ENCODE results near the gene NLRP3.
"Not testable (repeated sequence)": the region's sequence is repeated elsewhere in the genome, so short reads cannot be mapped to it uniquely, and the experiment has no call there.

The NLRP3 gene

GRCh38 chr1:247440001-247440620 lies 24.1 kb downstream of the NLRP3 start:
- DNase-seq = no peak

DNA sequence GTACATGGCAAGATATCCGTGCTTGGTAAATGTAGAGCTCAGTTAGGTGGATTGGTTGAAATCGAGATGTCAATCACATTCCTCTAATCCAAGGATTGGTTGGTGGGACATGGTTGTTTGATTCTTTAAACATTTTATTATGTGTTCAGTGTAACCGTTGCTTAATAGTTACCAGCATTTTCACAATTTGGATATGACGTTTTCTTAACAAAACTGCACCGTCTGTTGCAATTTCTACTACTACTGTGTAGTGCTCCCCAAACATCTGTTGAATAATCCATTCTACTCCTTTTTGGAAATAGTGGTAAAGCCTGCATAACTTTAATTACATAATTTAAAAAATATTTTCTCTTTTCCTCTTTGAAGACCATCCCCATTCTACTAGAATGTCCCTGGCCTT lies 25.6 kb downstream of the NLRP3 start:
- DNase-seq = no peak

- no peak for DNase-seq
Observed at GRCh38 chr1:247442164-247442563, 26.2 kb downstream of the NLRP3 start.

DNA sequence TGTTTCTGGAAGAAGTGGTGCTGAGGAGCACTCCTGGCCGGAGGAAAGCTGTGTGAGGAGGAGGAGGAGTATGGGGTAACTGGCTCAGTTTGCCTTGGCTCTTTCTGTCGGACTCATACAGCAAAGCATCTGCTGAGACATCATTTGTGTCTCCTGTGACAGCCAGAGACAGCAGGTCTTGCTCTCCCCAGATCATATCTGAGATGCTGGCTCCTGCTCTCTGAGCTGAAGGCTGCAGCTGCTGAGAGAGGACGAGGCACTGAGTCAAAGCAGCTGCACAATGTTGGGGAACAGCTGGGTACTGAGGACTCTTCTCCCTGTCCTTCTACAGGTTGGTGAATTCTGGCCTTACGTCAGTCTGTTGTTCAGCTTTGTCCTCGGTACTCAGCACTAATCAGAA lies 27.7 kb downstream of the NLRP3 start:
- DNase-seq = no peak

GRCh38 chr1:247444571-247444970 lies 28.6 kb downstream of the NLRP3 start:
- no peak for DNase-seq

DNA sequence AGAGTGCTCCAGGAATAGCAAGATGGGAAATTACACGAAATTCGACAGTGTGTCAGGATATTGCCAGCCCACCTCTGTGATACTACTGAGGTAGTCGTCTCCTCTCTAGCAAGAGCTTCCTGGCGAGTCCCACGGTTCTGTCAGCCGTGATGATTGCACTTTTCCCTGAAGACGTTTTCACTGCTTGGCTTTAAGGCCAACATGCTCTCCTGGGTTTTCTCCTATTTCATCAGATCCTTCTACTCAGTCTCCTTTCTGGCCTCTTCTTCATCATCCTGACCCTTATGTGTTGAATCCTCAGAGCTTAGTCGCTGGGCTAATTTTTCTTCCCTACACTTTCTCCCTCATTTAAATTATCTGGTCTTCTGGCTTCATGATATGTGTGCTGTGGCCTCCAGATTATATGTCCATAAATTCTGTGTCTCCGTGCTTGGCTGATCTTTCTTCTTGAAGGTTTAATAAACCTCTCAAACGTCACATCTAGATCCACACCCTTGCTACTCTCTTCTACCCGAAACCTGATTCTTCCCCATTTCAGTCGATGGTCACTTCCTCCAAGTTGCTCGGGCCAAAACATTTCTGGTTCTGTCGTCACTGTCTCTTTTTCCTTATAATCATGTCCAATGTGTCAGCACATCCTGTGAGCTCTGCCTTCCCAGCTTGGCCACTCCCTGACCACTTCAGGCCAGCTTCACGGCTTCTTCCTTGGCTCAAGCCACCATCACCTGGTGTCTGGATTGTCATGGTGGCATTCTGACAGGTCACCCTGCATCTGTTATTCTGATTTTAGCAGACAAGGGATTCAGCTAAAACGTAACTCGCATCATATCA lies 29.8 kb downstream of the NLRP3 start:
- no peak for DNase-seq

DNA sequence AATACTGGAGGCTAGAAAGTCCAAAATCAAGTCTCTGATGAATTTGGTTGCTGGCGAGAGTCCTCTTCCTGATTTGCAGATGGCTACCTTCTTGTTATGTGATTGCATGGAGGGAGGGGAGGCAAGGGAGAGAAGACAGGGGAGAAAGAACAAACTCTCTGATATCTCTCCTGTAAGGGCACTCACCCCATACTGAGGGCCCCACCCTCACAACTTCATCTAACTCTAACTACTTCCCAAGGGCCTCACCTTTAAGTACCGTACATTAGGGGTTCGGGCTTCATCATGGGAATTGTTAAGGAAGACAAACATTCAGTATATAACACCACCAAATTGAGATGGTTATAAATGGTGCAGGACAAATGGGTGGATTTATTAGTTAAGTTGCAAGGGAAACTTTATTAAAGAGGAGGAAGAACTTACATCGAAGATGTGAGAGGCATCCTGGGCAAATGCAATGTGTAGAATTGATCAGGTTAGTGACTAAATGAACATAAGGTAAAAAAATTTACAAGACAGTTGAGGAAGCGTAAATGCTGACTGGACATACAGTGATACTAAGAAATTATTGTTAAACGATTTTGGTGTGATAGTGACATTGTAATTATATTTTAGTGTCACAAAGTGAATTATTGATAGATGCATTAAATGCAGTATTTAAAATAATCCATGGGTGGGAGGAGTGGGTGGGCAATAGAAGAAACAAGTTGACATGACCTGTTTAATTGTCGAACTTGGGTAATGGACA lies 31.4 kb downstream of the NLRP3 start:
- DNase-seq = no peak

DNA sequence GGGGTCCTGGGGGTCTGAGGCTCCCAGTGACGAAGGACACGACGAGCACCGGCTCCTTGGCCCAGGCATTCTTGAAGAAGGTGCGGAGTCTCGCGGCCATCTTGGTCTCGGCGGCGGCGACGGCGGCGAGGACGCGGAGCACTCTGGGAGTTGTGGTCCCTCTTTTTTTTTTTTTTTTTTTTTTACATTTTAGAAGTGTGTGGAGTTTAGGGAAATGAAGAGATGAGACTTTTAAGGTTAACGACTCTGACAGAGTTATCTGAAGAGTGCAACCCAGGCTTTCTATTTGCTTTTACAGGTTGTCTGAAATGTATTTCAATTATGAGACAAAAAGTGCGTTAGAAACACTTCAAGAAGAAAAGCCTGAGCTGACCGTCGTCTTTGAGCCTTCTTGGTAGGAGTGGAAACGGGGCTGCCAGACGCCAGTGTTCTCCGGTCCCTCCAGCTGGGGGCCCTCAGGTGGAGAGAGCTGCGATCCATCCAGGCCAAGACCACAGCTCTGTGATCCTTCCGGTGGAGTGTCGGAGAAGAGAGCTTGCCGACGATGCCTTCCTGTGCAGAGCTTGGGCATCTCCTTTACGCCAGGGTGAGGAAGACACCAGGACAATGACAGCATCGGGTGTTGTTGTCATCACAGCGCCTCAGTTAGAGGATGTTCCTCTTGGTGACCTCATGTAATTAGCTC lies 32.3 kb downstream of the NLRP3 start:
- peak; percentile 32 for DNase-seq

- DNase-seq = no peak
Observed at GRCh38 chr1:247451388-247452010, 35.5 kb downstream of the NLRP3 start.

GRCh38 chr1:247452447-247453039 lies 36.6 kb downstream of the NLRP3 start:
- no peak for DNase-seq

- DNase-seq = no peak
Observed at GRCh38 chr1:247453245-247453644, 37.3 kb downstream of the NLRP3 start.

- DNase-seq = no peak
Observed at GRCh38 chr1:247453997-247454396, 38.0 kb downstream of the NLRP3 start.

- DNase-seq = no peak
Observed at GRCh38 chr1:247456021-247456420, 40.0 kb downstream of the NLRP3 start.

DNA sequence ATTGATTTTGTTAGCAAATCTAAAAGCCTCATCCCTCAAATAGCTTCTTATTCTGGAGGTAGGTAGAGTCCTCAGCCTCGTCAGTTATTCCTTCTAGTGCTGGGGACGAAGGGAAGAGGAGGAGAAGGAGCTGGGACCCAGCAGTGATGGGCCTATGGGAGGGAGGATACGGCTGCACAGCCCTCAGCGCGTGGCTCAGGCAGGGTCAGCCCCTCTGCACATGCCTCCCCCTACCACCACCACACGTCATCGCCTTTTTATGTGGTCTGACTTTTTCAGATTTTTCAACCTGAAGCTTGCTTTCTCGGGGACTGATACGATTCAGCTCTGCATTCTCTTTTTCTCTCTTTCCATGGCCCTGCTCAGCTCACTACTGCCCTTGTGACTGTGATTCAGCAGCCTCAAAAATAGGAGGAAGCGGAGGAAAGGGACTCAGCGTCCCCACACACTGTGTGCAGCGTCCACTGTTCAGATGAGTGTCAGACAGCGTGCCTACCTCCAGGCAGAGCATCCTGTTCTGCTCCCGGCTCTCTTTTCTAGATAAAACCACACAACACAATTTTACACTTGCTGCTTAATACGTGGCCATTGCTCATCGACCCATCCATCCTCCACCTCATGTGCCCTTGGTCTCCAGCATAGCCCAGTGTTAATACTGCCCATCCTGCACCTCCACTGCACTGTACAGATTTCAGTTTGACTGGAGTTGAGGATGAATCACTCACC lies 41.1 kb downstream of the NLRP3 start:
- peak; percentile 21 for DNase-seq

DNA sequence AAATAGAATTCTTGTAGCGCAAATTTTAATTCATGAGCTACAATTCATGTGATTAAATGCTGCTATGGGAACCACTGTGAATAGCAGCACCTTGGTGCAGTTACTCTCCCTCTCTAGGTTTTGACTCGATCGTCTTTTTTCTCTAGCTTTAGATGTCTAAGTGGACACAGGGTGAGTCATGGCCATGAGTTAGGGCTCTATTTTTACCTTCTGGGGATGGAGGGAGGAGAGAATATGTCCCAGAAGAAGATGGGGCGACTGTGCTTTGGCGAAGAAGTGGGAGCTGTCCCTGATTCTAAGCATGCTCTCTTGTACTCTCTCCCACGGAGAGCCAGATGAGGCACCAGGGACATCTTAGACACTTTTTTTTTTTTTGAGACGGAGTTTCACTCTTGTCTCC lies 43.5 kb downstream of the NLRP3 start:
- no peak for DNase-seq

DNA sequence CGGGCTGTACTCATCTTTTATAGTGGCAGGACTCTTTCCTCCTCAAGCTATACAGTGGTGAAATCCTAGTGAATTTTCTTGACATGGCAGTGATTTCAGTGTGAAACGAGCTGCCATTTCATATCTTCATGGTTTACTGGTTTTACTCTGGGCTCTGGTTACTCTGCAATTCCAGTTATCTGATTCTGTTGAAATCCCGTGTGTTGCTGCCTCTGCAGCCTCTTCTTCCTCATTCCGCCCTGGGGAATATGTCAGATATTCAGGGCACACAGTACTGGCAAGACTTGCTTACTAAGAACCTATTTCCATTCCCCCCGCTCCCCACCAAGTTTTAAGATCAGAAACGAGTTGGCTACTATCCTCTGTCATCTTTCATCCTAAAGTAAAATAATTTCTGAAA lies 49.8 kb downstream of the NLRP3 start:
- DNase-seq = no peak

- DNase-seq = no peak
Observed at GRCh38 chr1:247467129-247467528, 51.2 kb downstream of the NLRP3 start.

GRCh38 chr1:247468481-247469140 lies 52.6 kb downstream of the NLRP3 start:
- DNase-seq = no peak

GRCh38 chr1:247469141-247469535 lies 53.2 kb downstream of the NLRP3 start:
- DNase-seq = no peak

GRCh38 chr1:247470942-247471429 lies 55.0 kb downstream of the NLRP3 start:
- not testable (repeated sequence) for DNase-seq

- DNase-seq = no peak
Observed at GRCh38 chr1:247471445-247472016, 55.6 kb downstream of the NLRP3 start.

Data from activated CD8-positive, alpha-beta memory T cell treated with anti-CD3 and anti-CD28 coated beads, Interleukin-2, amount 50 U/mL, for 4 hours (primary cell).